Vagina (tissue), 2 donors: ENCODE results near the gene LYRM1.

Source experiments
- CTCF ChIP-seq, 3 experiments: fragments of 450-650 bp in 2 of 3; fragments of 200-600 bp in 1 of 3; sonication (generic) in 1 of 3; IDR thresholded peaks; one replicate each; pipeline ENCODE4 v1.5.1; 2017 to 2019; ENCODE audit warnings: antibody characterized with exemption in 3 of 3, mild to moderate bottlenecking in 2 of 3, moderate library complexity in 2 of 3
- POLR2A ChIP-seq, 2 donors: fragments of 450-650 bp; IDR thresholded peaks; one replicate each; pipeline ENCODE4 v1.6.1; 2017; ENCODE audit warnings: antibody characterized with exemption in 2 of 2, mild to moderate bottlenecking in 2 of 2, moderate library complexity in 2 of 2
- POLR2AphosphoS5 ChIP-seq, 2 donors: sonication (generic); formaldehyde crosslinking; IDR thresholded peaks; one replicate each; pipeline ENCODE4 v1.9.0; 2017; ENCODE audit warnings: antibody characterized with exemption in 2 of 2, mild to moderate bottlenecking in 2 of 2, low read depth in 1 of 2; ENCODE audit not compliant: insufficient read depth in 1 of 2

- no peak for TF ChIP-seq CTCF (IDR thresholded peaks at IDR 0.05)
- TF ChIP-seq POLR2AphosphoS5 (IDR thresholded peaks at IDR 0.05; ENCODE audit: insufficient read depth in 1 of 2, low read depth in 1 of 2): no peak
- no peak for TF ChIP-seq POLR2A (IDR thresholded peaks at IDR 0.05)
These were observed 40.2 kb upstream of the LYRM1 start for GRCh38 chr16:20860361-20860760.
